ENCODE data around the gene CHN2.

Gene CHN2

DNA sequence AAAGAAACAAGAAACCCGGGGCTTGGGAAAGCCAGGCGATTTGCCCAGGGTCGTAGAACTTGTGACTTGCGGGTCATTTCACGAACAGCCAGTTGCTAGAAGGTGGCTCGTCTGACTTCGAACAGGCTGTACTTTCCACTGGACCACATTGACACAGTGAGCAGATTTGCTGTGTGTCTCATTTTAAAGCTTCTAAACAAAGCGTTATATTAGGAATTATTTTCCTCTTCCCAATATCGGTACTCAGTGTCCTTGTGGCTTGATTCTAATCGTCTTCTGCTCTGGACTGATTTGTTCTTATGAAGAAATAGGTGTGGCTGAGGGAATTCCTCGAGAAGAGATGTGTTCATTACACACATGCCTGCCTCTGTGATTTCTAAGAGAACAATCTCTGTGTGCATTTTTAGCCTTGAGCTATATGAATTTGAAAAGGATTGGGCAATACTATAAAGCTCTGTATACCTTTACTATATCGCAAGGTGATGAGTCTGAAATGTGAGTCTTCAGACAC lies 219.1 kb downstream of the CHN2 start:
- DNase-seq, result no peak

DNA sequence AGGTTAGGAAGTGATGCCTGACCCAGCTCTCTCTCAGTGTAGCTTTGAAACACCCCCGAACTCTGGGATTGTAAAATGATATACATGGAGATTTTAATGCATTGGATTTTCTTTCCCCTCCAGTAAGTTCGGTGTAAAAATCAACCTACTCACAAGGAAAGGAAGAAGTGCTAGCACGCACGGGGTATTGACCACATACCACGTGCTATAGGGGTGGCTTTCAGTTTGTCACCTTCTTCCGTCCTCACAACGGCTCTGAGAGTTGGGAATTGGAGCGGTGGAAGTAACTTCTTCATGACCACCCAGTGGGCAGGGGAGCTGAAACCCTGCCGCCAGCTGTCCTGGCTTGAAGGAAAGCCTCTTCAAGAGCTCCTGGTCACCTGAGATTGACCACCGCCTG lies 219.6 kb downstream of the CHN2 start:
- no peak for DNase-seq

DNA sequence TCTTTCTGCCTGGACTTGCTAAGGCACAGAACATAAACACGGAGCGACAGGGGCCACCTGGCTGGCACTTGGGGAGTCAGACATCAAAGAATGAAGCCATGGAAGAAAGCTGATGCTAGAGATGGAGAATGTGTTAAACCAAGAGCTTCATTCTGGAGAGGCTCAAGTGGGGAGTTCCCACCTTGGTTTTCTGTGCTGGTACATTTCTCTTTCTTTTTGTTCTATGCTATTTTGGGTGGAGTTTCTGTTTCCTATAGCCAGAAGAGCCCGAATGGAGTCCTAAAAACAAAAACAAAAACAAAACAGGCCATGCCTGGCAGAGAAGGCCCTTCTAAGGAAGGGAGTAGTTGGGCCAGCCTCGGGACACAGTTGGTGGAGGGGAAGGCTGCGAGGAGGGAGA lies 220.6 kb downstream of the CHN2 start:
- no peak for DNase-seq

DNA sequence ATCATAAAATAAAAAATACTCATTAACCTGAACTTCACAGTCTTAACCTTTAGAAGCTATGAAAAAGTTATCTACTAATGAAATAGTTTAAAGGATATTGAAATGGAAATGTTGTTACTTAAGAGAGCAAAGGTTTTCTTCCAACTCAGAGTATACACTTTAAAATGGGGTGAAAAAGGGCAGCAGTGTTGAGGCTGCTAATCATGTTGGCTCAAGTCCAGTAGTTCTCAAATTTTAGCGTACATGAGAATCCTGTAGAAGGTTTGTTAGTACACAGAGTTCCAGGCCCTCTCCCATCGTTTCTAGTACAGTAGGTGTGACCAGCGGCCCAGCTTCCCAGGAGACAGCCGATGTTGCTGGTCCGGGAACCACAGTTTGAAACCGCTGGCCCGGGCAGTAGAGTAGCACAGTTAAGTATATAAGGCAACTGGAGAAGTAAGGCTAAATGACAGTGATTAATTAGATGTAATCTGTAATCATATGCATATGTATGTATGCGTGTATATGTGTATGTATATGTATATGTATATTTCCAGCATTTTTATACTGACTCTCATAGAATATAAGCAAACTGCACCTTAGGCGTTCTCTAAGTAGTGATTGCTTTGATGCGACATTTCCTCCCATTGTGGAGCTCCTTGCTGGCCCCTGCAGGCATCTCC lies 221.8 kb downstream of the CHN2 start:
- DNase-seq, result no peak

DNA sequence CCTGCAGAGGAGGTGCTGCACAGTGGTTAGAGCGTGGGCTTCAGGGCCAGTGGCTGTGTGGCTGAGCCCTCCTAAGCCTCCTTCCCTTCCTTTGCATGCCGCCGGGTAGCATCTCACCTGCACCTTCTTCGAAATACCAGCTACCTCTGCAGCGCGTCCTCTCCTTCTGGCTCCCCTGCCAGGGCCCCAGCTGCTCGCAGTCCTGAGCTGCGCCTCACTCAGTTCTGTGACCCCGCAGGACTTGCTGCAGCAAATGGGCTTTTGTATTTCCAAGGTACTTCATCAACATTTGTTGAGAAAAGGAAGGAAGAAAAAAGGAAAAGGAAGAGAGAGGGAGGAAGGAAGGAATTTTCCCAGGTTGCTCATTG lies 222.3 kb downstream of the CHN2 start:
- no peak for DNase-seq

DNA sequence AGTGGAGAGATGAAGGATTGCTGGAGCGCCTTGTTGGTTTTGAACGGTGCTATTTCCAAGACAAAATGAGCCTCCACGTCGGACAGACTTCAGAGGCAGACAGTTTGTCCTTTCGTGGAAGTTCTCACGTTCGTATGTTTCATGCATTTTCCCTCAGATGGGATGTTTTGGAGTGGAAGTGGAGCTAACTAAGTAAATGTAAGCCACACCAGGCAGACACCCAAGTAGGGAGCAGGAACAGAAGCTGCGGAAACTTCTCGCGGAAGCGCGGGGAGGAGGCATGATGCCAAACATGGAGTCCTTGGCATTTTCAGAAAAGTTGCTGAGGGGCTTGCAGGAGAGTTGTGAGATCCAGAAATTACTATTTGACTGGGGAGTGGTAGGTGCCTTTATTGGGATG lies 223.5 kb downstream of the CHN2 start:
- DNase-seq, result no peak

DNA sequence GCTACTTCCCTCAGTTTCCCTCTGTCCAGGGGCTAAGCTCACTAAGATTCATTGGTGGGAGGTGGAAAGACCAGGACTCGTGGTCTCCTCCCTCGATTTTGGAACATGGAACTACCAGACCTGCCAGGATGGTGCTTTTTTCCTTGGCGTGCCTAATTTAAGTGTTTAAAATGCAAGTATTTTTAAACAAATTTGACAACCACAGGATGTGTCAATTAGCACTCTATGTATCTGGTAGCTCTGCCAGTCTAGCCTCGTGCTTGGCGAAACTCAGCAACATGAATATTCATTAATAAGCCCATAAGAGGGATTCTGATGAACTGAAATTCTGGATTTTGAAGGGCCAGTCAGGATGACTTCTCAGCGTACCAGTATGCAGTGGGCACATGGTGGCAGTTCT lies 224.1 kb downstream of the CHN2 start:
- DNase-seq, result no peak

DNA sequence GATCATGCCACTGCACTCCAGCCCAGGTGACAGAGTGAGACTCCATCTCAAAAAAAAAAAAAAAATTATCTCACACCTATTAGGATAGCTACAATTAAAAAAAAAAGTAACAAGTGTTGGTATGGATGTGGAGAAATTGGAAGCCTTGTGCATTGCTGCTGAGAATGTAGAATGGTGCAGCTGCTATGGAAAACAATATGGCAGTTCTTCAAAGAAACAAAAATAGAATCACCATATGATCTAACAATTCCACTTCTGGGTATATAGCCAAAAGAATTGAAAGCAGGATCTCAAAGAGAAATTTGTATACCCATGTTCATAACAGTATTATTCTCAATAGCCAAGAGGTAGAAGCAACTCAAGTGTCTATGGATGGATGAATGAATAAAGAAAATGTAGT lies 225.4 kb downstream of the CHN2 start:
- DNase-seq, result no peak

DNA sequence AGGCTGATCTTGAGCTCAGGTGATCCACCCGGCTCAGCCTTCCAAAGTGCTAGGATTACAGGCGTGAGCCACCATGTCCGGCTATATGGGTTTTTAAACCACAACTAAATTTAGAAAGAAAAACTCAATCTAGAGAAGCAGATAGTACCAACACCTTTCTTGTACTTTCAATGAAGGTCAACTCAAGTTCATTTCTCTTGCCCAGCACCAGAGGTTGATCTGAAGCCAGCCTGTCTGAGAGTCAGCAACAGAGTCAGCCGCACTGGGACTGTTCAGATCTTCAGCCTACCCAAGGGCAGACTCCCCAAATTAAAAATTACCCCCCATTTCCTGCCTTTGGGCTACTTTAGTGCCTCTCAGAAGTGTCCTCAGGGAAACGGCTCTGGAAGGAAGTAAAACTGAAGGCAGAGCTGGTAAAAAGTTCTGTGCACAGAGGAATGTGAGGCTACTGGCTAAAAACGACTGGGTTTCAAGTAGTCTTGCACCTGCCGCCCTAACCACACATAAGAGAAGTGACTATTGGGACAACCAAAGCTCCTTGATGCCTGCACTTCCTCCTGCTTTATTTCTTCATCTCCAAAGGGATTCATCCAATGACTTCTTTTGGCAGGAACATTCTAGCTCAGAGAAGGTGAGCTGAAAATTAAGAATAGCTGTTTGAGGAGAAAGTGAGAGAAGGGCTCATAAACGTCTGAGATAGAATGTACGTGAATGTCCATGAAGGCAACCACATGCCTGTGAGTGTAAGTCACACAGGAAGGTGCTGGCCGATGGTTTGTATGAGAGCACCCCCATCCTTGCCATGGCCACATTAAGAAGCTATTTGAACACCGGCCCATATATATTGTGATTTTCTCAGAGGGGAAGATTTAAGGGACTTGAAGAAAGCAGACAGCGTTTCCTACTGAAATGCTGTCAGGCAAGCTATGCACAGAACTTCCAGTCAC lies 226.7 kb downstream of the CHN2 start:
- DNase-seq, result no peak

DNA sequence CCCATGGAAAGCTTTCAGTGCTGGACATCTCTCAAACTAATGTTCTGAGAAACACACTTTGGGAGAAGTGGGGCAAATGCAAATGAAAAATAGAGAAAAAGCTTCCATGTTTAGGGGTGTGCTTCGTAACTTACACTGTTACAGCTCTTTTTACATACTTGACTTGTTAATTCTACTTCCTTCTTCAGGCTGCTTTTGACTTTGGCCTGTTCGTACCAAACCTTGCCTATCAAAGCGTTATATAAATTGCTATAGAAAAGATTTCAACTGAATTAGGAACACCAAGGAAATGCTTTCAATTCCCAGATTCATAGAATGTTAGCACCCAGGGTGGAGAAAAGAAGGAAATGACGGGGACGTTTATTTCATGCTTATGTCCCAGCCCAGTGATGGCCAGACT lies 228.3 kb downstream of the CHN2 start:
- no peak for DNase-seq

DNA sequence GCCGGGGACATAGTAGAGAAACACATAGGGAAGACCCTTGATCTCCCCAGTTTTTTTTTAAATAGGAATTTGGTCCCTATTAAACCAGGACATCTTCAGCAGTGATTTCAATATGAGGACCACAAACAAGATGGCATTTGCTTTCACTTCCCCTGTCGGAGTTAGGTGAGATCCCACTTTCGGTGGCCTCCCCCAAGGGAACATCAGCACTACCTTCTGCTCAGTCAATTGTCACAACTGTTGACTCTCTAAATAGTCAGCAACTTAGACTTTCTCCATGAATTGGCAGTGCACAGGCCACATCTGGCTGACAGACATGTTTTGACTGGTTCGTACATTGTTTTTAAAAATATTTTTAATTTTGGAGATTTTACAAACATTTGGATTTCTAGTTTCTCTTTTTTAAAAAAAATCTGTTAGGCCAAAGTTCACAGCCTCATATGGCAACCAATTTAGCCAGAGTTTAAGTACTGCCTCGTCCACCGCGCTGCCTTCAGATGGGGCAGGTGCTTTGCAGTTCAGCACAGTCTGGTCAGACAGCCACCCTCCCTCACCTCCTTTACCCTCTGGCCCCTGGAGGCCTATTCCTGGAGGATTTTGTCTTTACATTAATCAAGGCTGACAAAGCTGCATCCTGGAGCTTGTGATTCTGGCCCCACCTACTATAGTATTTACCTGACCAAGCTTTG lies 229.9 kb downstream of the CHN2 start:
- DNase-seq, result no peak

DNA sequence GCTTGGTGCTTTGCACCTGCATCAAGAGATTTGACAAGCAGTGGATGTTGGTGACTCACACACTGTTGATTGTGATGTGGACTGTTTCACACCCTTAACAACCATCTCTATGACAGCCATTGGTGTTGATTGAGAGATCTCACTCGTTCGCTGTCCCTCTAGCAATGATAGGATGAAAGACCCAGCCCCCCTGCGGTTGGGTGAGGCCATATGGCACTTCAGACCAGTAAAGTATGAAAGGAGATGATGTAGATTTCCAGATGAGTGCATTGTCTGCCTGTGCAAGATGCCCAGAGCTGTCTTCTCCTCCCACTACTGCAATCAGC lies 230.4 kb downstream of the CHN2 start:
- no peak for DNase-seq

DNA sequence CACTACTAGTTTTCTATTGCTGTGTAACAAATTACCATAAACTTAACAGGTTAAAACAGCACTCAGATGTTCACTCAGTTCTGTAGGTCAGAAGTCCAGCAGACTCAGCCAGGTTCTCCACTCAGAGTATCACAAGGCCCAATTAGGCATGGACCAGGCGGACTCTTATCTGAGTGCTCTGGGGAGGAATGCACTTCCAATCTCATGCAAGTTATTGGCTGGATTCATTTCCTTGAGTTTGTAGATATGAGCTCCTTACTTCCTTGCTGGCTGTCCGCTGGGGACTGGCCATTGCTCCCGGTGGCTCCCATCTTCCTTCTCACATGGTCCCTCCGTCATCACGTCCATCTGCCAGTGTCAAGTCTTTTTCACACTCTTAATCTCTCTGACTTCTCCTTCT lies 232.0 kb downstream of the CHN2 start:
- DNase-seq, result no peak

DNA sequence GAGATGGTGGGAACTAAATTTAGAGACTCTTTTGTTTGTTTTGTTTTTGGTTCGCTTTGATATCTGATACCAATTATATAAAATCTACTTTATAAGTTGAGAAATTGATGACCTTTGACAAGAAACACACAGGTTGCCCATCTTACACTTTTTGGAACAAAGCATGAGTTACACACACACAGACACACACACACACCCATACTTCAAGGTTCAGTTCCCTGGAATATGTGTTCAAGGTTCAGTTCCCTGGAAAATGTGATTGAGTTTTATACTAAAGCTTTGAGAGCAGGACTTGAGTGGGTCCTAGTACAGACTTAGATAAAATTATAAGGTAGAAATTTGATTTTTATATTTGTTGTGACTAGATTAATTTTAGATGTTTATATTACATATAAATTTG lies 234.8 kb downstream of the CHN2 start:
- no peak for DNase-seq

DNA sequence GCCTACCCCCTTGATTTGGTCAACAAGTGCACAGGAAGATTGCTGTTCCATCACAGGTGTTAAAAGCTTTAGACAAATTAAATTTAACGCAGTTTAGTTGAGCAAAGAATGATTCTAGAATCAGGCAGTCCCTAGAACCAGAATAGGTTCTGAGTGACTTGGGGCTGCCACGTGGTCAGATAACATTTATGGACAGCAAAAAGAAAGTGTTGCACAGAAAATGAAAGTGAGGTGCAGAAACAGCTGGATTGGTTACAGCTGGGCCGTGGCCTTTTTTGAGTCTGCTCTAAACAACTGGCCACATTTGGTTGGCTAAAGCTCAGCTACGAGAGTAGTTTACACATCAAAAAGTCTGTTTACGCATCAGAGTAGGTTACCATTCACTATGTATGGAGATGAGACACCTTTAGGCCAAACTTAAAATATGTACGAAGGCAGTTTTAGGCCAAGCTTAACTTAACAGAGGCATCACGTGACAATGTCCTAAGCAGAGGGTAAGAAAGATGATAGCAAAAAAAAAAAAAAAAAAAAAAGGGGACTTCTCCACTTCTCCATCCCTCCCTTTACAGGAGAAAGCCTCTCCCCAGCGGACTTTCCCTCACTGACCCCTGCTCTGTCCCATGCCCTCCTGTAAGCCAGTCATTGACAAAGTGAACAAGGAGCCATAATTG lies 235.8 kb downstream of the CHN2 start:
- no peak for DNase-seq

DNA sequence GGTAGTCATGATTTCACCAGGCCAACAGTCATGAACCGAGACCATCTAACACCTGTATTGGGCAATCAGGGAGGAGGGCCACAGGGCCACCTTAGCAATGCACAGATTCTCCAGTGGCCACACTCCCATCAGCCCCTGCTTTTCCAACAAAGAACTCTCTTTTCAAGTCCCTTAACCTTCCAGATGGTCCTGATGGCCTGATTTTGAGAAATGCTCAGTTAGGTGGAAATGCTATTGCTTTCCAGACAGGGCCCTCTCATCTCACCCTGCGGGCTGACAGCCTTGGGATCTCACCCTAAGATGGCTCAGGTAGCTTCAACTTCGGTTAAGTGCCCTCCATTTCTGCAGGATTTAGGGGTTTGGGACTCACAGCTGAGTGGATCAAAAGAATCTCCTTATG lies 237.1 kb downstream of the CHN2 start:
- DNase-seq, result no peak

DNA sequence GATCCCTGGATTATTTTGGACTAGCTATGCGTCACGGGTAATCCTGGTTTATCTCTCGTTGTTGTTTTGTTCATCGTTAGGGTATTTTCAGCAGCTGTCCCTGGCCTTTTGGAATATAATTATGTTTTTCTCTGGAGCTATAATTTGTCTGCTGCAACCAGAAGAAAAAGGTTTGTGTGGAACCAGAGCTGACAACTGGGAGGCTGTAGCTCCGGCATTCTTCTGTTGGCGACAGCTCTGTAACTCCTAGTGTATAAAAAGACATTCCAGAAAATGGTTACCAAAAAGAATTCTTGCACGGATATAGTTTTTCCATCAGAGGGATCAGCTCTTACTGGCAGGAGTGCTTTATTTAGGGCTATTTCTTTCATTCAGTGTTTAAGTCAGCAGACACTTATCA lies 238.1 kb downstream of the CHN2 start:
- no peak for DNase-seq

DNA sequence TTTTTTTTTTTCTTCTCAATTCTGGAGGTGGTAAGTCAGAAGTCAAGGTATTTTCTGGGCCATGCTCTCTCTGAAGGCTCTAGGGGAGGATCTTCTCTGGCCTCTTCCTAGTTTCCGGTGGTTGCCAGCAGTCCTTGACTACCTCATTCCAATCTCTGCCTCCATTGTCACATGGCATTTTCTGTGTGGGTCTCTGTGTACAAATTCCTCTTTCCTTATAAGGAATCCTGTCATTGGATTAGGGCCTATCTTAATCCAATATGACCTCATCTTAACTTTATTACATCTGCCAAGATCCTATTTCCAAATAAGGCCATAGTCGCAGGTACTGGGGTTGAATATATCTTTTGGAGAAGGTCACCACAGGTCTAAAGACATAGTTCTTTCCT lies 239.8 kb downstream of the CHN2 start:
- DNase-seq, result no peak

DNA sequence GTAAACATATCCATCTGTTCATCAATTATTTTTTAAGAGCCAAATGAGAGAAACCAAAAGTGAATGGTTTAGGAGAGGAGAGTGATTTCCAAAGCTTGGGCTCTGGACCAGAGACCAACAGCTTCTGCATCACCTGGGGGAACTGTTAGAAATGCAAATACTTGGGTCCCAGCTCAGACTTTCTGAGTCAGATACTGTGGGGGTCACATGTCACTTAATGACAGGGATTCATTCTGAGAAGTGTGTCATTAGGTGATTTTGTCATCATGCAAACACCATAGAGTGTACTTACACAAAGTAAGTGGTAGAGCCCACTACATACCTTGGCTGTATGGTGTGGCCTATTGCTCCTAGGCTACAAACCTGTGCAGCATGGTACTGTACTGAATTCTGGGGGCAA lies 240.6 kb downstream of the CHN2 start:
- no peak for DNase-seq

DNA sequence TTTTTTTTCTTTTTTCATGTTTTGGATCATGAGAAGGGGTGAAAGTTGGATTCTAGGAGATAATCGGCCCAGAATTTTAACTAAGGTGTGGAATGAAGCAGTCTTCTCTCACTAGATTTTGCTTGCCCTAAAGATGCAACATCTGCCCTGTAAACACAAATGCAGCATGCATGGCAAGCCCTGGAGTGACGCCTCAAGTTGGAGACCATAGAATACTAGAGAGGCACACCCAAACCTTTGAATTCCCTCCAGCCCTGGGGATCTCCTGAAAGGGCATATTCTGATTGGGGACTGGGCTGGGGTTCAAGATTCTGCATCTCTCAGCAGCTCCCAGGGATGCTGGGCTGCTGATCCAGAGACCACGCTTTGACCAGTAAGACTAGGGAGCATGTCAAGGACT lies 241.3 kb downstream of the CHN2 start:
- DNase-seq, result no peak

DNA sequence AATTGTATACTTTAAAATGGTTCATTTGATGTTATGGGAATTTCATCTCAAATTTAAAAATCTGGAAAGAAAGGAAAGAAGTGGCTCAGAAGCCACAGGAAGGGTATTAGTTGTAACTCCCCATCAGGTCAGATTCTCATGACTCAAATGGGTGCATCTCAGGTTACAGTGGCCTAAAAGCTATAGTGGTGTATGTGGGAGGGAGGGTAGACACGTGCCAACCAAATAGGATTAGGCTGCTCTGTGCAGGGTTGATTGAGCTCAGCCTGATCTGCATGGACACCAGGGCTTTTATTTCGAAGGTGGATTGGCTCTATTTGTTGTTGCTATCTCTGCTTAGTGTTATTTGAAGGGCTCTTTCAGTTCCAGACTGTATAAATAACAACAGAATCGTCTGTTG lies 247.6 kb downstream of the CHN2 start:
- DNase-seq, result no peak

DNA sequence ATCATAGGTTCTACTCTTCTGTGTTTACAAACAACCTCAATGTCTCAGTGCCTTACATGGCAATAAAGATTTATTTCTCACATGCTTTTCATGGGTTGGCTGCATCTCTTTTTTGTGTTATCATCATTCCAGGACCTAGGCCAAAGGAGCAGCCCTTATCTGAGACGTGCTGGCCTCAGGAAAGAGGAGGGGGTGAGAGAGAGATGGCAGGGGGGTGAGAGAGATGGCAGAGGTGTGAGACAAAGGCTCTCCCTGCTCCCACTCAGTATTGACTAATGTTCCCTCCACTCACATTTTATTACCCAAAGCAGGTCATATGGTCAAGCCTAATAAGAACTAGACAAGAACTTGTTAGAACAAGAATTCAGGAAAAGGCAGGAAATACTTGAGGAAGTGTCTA lies 249.0 kb downstream of the CHN2 start:
- DNase-seq, result no peak

DNA sequence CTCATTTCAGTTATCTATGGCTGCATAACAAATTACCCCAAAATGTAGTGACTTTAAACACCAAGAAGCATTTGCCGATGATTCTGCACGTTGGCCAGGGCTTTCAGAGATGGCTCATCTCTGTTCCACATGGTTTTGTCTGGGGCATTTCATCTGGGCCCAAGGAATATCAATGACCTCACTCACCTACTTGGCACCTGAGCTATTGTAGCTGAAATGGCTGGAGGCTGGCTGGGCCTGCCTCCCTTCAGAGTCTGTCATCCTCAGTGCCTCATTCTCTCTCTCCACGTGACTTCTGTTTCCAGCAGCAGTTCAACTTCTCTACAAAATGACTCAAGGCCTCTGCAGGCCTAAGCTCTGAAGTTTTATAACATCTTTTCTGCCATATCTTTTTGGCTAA lies 249.7 kb downstream of the CHN2 start:
- DNase-seq, result no peak
